Stimulated activated CD8-positive, alpha-beta memory T cell treated with anti-CD3 and anti-CD28 coated beads, Interleukin-4, amount 100 ng/mL, for 48 hours (primary cell): ENCODE results near the gene NECTIN1.

Experiments
- DNase-seq: peaks from one replicate; pipeline ENCODE4 v3.0.0-alpha.2; 2020

NECTIN1 gene

DNA sequence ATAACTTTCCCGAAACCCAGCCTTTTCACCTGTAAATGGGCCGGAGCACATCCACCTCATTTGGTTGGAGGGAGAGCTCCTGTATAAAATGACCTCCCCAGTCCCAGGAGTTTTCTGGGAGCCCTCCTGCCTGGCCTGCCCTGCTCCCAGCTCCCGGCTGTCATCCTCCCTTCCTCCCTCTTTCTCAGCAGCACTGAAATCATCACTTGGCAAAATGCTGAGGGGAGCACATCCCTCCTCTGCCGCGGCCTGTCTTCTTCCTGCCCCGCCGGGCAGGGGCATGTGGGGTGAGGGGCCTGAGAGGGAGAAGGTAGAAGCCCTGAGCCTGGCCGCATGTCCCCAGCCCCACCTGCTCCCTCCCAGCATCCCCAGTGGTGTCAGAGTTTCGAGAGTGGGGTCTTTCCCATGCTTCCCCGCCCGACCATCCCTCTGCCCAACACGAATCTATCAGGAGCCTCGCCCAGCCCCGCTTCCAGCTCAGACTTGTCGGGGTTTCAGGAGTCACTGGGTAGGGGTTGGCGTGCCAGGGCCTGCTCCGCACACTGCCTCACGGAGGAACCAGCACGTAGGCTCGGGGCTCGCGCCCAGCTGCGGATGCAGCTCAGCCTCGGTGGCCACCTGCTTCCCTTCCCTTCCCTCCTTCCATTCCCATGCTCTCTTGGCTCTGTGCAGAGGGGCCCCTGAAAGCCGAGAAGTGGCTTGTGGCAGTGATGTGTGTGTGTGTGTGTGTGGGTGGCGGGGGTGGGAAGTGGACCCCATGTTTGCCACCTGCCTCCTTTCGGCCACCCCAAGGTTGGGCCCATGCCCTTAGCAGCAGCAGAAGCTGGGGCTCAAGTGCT, 37.1 kb downstream of the NECTIN1 start:
- DNase-seq, result no peak

DNA sequence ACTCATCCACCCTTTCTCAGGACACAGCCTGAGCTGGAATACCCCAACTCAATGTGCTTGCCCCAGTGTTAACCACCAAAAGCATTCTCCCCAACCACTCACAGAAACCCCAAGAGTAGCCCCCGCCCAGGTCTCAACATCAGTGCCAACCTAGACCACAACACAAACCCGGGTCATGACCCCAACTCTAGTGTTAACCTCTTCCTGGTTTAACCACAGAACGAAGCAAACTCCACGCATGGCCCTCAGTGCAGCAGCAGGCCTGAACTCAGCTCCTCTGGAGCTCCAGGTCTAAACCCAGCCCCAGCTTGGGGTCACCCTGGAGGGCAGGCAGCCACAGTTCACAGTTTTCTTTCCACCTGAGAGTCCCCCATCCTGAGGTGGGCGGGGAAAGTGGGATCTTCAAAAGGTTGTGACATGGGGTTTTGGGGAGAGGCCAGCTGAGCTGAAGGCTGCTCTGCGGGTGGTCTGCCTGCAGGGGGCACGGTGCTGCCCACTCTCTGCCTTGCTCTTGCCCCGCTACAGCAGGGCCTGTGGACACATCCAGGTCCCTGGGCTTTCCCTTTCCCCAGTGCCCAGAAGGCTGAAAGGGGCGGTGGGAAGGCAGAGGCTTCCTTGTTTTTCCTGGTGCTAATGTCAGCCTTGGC, 37.9 kb downstream of the NECTIN1 start:
- peak; percentile 52 for DNase-seq

DNA sequence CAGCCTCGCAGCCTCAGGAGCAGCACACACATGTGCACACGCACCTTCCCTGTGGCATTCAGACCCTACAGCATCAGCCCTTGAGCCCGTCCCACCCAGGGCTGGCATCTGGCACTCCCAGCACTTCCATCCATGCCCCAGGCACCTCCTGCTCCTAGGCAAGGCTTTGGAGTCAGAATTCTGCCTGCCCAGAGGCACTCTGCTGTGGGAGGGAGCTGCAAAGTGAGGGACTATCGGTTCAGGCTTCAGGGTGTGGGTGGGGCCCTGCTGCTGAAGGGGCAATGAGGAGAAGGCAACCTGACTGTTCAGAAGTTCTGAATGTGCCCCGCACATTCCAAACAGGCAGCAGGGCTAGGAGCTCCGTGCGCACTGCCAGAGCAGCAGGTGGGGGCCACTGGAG, 39.7 kb downstream of the NECTIN1 start:
- DNase-seq, result no peak

DNA sequence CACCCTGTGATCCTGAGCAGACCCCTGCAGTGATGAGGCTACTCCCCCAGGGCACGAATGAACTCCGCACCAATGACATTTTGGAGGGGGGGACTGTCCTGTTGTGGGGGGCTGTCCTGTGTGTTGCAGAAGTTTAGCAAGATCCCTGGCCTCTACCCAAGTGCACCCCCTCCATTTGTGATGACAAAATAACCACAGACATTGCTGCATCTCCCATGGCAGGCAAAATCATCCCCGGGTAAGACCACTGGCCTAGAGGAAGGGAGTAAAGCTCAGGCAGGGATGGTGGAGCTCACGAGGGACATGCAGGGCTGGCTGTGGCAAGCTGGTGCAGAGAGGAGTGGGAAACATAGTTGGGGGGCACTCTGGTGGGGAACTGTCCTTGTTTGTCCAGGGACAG, 40.6 kb downstream of the NECTIN1 start:
- DNase-seq, result no peak

DNA sequence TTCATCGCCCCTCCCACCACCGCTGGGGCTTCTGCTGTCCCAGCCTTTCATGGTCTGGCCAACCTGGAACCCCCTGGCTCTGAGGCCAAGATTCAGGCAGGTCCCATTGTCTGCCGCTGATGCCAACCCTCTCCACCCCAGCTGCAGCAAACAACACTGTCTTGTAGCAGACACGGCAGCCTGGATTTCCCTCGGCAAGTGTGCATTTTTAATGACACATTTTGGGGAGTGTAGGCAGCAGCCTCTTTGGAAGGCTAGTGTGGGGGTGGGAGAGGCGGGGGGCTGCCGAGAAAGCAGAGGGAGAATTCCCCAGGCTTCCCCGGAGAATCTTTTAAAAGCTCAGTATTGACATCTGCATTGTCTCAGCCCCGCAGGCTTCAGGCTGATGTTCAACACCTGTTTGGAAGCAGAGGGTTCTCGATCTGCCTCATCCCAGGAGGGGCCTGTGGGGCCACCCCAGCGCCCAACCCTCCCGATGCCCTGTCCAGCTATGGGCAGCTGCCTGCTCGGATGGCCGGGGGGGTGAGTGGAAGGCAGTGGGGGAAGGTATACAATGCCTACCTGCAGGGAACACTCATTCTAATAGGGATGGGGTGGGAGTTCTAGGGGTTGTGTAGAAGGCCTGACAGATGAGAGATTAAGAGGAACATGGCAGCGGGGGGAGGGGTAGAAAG, 41.5 kb downstream of the NECTIN1 start:
- no peak for DNase-seq

DNA sequence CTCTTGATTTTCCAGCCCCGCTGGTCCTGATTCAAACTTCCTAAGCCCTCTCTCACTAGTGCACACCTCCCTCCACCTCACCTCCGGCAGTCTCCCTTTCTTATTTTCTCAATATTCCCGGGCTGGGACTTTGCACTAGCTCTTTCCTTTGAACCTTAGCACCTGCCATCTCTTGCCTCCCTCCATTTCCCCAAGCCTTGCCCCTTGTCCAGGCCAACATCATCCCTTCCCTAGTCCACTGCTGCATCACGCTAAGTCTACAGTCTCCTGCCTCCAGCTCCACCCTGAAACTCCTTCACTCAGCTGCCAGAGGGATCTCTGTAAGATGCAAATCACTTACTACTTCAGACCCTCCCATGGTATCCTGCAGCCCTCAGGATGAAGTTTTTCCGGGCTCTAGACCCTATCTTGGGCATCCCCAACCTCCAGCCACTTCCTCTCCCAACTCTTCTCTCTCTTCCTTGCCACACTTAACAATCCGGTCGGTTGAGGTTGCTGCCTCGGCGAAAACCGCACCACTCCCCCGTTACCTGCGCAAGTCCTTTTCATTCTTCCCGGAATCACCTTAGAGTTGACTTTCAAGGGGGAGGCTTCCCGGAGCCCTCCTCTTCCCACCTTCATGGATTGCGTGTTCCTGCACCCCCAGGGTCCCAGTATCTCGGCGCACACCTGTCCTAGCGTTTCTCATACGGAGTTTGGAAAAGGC, 42.7 kb downstream of the NECTIN1 start:
- no peak for DNase-seq

DNA sequence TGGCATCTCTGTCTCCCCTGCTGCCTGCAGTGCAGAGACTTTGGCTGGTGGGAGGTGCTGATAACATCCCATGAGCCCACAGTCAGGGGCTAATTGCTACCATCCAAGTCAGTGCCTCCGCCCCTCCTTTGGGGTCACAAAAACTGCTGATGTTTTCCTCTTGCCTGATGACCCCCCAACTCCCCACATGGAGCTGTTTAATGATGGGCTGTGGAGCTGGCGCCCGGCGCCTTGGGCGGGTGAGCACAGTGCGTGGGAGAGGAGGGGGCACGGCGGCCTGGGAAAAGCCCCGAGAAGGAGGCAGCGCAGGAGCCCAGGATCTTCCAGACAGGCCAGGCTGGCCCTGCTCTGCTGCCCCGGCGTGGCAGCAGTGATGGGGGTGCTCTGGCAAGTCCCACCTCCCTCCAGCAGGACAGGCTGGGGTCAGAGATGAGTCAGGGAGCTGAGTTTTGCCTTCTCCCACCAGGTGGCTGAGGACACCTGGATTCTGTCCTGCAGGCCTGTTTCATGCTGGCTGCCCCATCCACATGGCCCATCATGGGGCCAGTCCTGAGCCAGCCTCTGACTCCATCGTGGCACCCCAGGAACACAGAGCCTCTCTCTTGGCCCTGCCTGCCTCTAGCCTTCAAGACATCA, 43.8 kb downstream of the NECTIN1 start:
- no peak for DNase-seq

DNA sequence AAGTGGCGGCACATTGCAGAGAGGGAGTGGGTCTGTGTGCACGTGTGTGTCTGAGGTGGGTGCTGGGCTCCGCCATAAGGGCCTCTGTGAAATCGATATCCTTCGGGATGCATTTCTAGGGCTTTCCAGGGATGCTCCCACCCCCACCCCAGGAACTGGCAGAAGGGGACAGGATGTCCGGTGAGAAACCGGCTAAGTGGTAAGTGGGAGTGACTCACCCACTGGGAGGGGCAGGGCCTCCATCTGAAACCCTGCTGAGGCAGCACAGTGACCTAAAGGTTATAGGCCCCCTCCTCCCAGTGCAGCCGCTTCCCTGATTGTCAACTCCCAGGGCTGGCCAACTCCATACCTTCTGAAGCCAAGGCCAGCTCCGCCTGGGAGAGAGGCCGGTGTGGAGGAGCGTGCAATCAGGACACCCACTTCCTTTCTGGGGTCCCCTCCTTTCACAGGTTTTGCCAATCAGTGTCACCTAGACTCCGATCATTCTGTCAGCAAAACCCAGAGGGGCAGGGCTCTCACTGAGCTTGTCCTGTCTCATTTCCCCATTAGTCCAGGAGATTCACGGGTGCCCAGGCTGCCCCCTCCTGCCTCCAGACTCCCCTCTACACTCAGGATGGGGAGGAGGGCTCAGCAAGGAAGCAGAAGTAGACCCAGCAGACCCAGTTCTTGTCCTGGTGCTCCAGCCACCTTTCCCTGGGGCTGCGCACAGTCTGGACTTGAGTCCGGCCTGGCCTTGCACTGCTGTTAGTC, 44.5 kb downstream of the NECTIN1 start:
- peak; percentile 28 for DNase-seq

DNA sequence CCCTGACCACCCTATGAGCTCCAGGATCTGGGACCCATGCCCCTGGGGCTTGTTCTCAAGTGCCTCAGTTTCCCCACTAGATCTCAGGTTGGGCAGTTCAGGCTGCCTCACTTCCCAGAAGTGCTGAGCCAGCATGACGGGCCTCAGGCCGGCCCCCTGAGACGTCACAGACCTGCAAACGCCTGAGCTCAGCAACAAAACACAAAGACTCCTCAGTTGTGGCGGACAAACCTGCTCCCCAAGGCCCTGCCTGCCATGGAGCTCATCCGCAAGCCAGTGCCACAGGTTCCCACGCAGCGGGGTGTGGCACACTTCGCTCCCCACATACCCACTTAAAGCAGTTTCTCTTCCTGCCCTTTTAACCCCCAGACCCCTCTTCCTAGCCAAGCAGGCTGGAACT, 45.2 kb downstream of the NECTIN1 start:
- DNase-seq, result peak; percentile 27

DNA sequence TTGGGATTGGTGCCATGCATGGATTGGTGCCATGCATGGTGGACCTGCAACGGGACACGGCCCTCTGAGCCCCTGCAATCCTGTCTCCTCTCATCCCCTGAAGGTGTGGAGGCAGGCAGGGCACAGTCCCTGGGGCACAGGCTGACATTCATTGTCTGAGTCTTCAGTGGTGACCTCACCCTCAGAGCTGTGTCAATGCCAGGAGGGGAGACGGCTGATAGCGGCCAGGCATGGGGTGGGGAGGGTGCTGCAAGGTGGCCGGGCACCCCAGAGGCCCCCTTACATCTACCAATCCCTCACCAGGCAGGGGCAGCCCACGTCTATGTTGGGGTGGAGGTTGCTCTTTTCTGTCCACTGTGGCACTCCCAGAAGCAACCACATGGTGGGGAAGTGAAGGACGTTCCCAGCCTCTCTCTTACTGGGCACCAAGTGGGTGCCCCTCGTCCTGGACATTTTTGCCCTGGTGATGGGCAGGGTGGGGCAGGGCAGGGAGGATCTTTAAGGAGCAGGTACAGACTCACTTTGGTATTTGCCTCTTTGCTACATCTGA, 47.6 kb downstream of the NECTIN1 start:
- DNase-seq, result no peak

DNA sequence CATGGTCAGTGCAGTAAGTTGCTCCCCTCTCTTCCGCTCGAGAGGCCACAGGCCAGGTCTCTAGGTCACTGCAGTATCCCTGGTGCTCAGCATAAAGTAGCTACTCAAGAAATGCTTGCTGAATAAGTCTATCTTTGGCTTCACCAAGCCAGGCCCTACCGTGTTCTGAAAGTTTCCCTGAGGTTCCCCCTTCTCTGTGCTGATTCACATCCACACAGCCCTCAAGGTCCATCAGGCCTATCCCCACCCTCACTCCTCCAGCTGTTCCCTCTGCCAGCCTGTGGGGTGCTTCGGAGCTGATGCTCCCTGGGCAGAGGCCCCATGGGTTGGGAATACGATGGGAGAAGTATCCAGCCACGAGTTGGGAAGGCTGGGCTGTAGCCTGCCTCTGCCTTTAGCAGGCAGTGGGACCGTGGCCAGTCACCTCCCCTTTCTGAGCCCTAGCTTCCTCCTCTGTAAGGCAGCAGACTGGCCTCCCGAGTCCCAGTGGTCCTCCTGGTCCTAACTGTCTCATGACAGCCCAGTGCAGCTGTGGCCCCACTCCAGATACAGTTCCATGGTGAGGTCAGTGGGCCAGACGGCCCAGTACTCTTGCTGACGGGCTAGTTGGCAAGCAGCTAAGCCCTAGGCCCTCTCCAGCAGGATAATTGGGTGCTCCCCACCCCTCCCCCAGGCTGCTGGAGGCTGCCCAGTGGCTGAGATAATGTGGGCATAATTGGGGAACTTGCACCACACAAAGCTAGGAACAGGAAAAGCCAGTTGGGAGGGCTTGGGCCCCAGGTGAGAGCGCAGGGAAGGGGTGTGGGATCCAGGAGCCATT, 48.2 kb downstream of the NECTIN1 start:
- no peak for DNase-seq

DNA sequence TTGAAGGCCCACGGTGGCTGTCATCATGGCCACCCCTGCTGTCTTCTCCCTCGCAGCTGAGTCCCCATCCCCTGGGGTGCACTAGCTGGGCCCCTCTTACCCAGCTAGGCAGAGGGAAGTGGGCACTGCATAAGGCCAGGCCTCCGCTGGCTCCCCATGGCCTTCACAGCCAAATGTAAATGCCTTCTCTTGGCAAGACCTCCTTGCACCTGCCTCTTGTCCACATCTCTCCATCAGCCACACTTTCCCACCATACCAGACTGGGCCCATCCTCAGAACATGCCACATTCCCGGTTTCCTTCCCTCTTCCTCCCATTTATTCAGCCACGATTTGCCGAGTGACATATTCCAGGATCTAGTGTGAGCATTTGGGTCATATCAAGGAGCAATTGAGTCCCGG, 49.7 kb downstream of the NECTIN1 start:
- no peak for DNase-seq

DNA sequence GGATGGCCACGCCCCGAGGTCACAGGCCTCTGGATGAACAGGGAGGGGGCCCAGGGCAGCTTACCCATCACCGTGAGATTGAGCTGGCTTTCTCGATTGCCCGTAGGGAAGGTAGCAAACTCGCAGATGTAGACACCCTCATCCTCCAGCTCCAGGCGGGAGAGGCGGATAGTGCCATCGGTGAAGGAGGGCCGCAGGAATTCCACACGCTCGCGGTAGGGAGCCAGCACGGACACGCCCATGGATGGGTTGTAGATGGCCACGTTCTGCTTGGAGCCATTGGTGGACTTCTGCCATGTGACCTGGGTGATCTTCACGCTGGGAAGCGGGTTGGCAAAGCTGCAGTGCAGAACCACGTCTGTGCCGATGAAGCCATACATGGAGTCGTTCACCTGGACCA, 50.6 kb downstream of the NECTIN1 start:
- DNase-seq, result no peak

DNA sequence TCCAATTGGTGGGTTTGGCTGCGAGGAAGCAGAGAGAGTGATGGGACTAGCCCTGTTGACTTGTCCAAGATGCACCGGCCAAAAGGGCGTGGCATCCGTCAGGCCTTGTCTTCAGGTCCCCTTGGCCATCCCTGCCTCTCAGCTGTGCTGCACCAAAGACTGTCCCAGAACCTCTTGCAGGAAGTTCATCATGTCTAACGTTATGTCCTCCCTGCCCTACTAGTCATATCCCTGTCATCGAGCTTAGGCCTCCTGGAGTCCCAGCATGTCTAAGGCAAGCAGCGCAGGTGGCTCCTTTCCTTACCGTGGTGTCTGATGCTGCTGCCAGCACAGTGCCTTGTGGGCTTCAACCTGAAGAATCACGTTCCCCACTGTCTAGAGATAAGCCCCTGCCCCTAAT, 51.2 kb downstream of the NECTIN1 start:
- DNase-seq, result no peak

DNA sequence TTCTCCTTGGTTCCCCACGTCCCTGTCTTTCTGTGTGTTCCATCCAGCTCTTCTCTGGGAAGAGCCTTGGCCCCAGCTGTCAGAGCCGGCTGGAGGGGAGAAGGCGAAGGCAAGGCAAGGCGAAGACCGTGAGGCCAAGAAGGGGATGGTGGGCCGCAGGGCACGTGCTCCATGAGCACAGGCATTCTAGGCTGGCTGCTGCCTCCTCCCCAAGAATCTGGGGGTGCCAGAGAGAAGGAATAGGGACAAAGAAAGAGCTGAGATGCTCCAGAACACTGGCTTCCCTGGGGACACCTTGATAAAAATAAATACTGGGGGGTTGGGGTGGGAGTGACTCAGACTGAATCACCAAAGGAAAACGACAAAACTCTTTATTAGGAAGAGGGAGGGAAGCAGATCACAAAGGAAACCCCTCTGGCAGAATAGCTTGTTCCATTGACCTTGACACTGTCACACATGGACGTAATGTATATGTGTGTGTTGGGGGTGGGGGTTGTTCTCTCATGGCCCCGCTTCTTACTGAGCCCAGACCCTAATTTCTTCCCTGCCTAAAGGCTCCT, 52.5 kb downstream of the NECTIN1 start:
- no peak for DNase-seq

DNA sequence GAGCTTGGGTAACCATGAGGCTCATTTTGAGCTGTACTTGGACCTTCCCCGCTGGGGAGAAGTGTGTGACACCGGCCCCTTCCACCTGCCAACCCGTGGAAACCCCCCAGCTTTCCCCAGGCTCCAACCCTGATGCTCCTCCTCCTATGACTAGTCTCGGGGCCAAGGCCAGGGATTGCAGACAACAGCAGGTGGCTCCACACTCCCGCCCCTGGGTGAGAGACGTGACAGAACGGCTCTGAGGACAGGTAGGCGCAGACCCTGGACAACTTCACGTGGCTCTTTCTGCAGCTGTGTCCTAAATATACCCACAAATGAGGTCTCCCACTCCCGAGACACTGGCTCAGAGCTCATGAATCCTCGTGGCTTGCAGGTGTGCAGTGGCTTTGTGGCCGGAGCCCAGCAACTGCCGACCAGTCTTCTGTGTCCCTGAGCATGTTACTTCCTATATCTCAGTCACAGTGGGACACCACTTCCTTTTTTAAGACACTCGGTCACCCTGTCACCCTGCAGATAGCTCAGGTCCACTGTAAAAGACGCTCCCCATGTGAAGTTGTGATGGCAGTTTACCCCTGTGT, 55.2 kb downstream of the NECTIN1 start:
- DNase-seq, result peak; percentile 59

DNA sequence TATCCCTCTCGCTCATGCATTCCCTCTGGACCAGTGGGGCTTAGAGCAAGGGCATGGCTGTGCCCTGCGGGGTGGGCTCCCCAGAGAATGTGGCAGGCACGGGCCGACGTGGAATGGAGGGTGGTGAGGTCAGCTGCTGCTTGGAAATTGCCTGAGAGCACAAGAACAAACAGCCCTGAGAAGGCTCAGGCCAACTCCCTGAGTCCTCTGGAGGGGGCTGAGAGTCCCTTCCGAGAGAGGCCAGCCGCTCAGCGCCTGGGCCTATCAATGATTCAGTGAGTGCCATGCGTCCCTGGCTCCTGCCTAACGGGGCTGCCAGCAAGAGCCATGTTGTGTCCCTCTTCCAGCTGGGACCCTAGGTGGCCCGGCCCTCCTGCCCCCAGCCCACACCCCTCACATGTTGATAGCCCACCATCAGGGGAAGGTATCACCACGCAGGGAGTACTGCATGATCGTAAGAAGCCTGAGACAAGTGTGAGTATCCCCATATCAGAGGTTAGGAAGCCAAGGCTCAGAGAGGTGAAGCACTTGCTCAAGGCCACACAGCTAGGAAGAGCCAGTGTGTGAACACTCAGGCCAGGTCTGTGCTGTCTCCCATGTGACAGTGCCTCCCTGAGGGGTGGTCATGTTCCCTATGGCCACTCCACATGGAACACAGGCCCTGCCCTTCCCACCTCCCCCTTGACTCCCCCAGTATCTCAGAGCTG, 55.8 kb downstream of the NECTIN1 start:
- DNase-seq, result no peak

DNA sequence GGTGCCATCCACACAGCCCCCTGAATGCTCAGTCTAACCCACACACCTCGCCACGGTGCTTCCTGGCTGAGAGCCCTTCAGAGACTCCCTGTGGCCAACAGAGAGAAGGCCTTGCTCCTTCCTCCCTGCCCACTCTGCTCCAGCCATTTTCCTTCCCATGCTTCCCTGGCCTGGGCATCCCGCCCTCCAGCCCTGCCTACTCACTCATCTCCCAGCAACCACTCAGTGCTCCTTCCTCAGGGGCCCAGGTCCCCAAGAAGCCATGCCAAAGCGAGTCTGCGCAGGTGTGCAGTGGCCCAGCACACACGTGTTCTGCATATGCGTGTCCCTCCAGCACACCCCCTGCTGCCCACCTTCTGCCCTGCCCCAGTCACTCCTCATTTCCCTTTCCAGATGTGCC, 56.4 kb downstream of the NECTIN1 start:
- DNase-seq, result no peak

DNA sequence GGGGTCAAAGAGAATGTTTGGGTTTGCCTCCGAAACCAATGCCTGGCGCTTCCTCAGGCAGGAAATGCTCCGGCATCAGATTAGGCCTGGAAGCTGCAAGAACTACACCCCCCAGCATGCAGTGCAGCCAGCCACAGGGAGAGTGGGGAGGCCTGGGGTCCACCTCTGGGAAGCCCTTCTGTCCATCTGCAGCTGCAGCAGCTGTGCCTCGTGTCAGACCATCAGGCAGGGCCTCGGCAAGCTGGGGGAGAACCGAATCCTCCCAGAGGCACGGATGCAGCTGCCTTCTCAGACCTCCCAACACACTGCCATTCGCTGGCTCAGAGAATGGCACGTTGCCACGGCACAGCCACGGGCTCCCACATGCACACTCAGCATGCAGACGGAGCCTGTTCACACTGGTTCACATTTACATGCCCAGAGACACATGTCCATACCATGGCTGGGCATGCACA, 57.4 kb downstream of the NECTIN1 start:
- no peak for DNase-seq
